ENCODE measurements around the gene HCCS. TPM values are rescaled to one million over a fixed set of nuclear protein-coding genes. Genes with fewer than 3 reads are reported as not detected.
A peak's percentile ranks its signal among the peaks of the same experiment; 100 is the strongest.

The HCCS gene
- total RNA-seq, 1 experiment from 2014 or later, result 28.2 TPM

DNA sequence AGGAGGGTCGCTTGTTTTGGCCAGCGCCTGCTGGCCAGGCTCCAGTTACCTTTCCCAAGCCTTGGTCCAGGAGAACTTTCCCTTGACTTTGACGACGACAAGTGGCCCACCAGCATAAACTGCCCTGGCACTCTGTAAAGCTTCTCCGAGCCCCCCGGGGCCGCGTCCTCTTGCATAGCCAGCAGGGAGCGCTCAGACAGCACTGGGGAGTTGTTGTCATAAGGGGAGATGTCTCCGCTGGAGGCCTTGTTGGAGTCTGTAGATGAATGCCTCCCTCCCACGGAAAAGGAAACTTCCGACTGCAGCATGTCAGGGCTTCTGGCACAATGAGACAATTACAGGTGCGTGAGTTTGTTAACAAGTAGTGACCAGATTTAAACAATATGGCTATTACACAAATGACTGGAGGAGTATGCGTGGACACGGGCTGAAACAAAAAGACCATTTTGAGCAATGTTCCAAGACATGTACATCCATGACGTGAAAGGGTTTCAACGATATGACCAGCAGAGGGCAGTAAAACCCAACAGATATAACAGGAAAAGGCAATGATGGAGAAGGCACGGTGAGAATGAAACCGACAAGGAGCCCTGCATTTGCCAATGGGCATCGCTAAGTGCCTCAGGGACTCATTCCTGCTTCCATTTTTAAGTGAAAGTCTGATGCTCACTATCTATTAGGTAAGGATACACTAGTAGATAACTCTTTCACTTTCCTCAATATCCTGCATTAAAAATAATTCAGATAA lies 33.0 kb downstream of the HCCS start:
- BruUV-seq (replicated peaks), result no TSS peak
- intact Hi-C loops (cut with micrococcal nuclease), result loop anchor here (2.0 to 10.0 kb wide), 3 partner anchors 389 to 628 kb away; no protein-coding TSS in a partner anchor

DNA sequence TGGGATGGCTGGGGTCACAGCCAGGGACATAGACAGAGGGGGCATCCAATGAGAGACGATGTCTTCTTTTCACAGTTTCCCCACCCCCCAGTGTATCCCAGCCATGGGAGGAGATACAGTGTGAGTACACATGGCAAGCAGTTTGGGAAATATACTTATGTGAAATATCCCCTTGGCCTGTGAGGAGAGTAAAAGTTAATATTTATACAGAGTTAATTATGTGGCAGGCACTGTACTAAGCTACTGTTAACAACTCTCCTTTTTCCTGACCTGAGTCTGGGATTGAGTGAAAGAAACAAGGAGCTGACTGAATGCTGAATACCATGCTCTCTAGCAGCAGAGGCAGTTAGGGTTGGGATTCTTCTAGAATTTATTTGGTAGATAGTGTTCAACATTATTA lies 35.3 kb downstream of the HCCS start:
- no peak overlapping the region for H3K4me2 ChIP-seq (ENCODE audit: low read length)
- ChIA-PET RAD21 (ENCODE audit: low non-redundant PET in 1 of 2, low total read pairs in 2 of 2, uncharacterized antibody in 2 of 2, unreplicated experiment in 2 of 2) (no interaction called here), CTCF (no interaction called here), POLR2A (no interaction called here)
- H3K36me3 ChIP-seq (ENCODE audit: control insufficient read depth in 1 of 2, insufficient read depth in 2 of 2, low read length in 2 of 2), result no peaks in the 10 kb centered on the region
- no peak overlapping the region for H3K9ac ChIP-seq (ENCODE audit: low read length)
- TF ChIP-seq RAD21 (IDR thresholded peaks at IDR 0.05; ENCODE audit: low read depth) (no peak), CEBPB (IDR thresholded peaks at IDR 0.05; ENCODE audit: low read depth) (no peak), SIN3A (IDR thresholded peaks at IDR 0.05; ENCODE audit: low read depth) (no peak), POLR2A (IDR thresholded peaks at IDR 0.05; ENCODE audit: borderline replicate concordance, extremely low read depth, insufficient read depth, insufficient read length) (no peak), ZFX (IDR thresholded peaks at IDR 0.05) (no peak), JUND (IDR thresholded peaks at IDR 0.05) (no peak)
- TF ChIP-seq, protein P1, sequence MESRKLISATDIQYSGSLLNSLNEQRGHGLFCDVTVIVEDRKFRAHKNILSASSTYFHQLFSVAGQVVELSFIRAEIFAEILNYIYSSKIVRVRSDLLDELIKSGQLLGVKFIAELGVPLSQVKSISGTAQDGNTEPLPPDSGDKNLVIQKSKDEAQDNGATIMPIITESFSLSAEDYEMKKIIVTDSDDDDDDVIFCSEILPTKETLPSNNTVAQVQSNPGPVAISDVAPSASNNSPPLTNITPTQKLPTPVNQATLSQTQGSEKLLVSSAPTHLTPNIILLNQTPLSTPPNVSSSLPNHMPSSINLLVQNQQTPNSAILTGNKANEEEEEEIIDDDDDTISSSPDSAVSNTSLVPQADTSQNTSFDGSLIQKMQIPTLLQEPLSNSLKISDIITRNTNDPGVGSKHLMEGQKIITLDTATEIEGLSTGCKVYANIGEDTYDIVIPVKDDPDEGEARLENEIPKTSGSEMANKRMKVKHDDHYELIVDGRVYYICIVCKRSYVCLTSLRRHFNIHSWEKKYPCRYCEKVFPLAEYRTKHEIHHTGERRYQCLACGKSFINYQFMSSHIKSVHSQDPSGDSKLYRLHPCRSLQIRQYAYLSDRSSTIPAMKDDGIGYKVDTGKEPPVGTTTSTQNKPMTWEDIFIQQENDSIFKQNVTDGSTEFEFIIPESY (IDR thresholded peaks at IDR 0.05; ENCODE audit: extremely low read depth, insufficient replicate concordance, low read length), result no peak
- no peaks in the 10 kb centered on the region for H3K4me1 ChIP-seq (ENCODE audit: control insufficient read depth in 1 of 2, insufficient read depth in 2 of 2, low read length in 2 of 2)
- no peaks in the 10 kb centered on the region for H3K27me3 ChIP-seq (ENCODE audit: insufficient read depth, low read length)
- no TSS peak for BruUV-seq (replicated peaks)
- no peak overlapping the region for H3K4me3 ChIP-seq (replicated peaks in 1 of 2; ENCODE audit: low read depth in 1 of 2, low read length in 2 of 2)
- no peaks in the 10 kb centered on the region for H4K20me1 ChIP-seq (ENCODE audit: insufficient read depth)
- no peaks in the 10 kb centered on the region for H3K9me3 ChIP-seq (ENCODE audit: control insufficient read depth in 1 of 2, insufficient read depth in 1 of 2, low read depth in 1 of 2, low read length in 2 of 2)
- no peak for DNase-seq (ENCODE audit: low read depth, low spot score)
- no peak overlapping the region for H3K27ac ChIP-seq (ENCODE audit: low read depth, low read length)
- no peak overlapping the region for H2AFZ ChIP-seq (ENCODE audit: low read depth, low read length, poor library complexity, severe bottlenecking)
- H3K9me2 ChIP-seq (ENCODE audit: insufficient read depth), result no peaks in the 10 kb centered on the region
- H3K79me2 ChIP-seq (ENCODE audit: insufficient read depth, low read length), result no peaks in the 10 kb centered on the region
- intact Hi-C loops (cut with micrococcal nuclease), result loop anchor here (10.0 kb wide), 1 partner anchor 578 kb away; no protein-coding TSS in a partner anchor
- no peak for ATAC-seq

More for the DNA sequence above, 33.0 kb downstream of the HCCS start:
- TF ChIP-seq EGR1 (IDR thresholded peaks at IDR 0.05; ENCODE audit: low read depth) (no peak), JUND (IDR thresholded peaks at IDR 0.05) (no peak), RAD21 (IDR thresholded peaks at IDR 0.05; ENCODE audit: low read depth) (peak; percentile 66), SP1 (IDR thresholded peaks at IDR 0.05; ENCODE audit: low read depth) (no peak)
- TF ChIP-seq, protein P2, sequence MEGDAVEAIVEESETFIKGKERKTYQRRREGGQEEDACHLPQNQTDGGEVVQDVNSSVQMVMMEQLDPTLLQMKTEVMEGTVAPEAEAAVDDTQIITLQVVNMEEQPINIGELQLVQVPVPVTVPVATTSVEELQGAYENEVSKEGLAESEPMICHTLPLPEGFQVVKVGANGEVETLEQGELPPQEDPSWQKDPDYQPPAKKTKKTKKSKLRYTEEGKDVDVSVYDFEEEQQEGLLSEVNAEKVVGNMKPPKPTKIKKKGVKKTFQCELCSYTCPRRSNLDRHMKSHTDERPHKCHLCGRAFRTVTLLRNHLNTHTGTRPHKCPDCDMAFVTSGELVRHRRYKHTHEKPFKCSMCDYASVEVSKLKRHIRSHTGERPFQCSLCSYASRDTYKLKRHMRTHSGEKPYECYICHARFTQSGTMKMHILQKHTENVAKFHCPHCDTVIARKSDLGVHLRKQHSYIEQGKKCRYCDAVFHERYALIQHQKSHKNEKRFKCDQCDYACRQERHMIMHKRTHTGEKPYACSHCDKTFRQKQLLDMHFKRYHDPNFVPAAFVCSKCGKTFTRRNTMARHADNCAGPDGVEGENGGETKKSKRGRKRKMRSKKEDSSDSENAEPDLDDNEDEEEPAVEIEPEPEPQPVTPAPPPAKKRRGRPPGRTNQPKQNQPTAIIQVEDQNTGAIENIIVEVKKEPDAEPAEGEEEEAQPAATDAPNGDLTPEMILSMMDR (IDR thresholded peaks at IDR 0.05 in 2 of 3, conservative IDR thresholded peaks at IDR 0.05 in 1 of 3; ENCODE audit: borderline replicate concordance in 1 of 3, insufficient read depth in 1 of 3, low read depth in 2 of 3, low read length in 2 of 3), result peak; percentile 38 to 57 (median 52)
- no peaks in the 10 kb centered on the region for H3K9me3 ChIP-seq (ENCODE audit: control insufficient read depth in 1 of 2, insufficient read depth in 1 of 2, low read depth in 1 of 2, low read length in 2 of 2)
- no peaks in the 10 kb centered on the region for H3K9me2 ChIP-seq (ENCODE audit: insufficient read depth)
- DNase-seq (ENCODE audit: low read depth, low spot score), result peak; percentile 63
- H4K20me1 ChIP-seq (ENCODE audit: insufficient read depth), result no peaks in the 10 kb centered on the region
- H3K27ac ChIP-seq (ENCODE audit: low read depth, low read length), result no peak overlapping the region
- CTCF ChIA-PET, result no interaction called here
- no peaks in the 10 kb centered on the region for H3K4me1 ChIP-seq (ENCODE audit: control insufficient read depth in 1 of 2, insufficient read depth in 2 of 2, low read length in 2 of 2)
- H3K36me3 ChIP-seq (ENCODE audit: control insufficient read depth in 1 of 2, insufficient read depth in 2 of 2, low read length in 2 of 2), result no peaks in the 10 kb centered on the region
- no peaks in the 10 kb centered on the region for H3K79me2 ChIP-seq (ENCODE audit: insufficient read depth, low read length)
- POLR2A ChIA-PET, result no interaction called here
- no peak overlapping the region for H2AFZ ChIP-seq (ENCODE audit: low read depth, low read length, poor library complexity, severe bottlenecking)
- no peak overlapping the region for H3K4me3 ChIP-seq (replicated peaks in 1 of 2; ENCODE audit: low read depth in 1 of 2, low read length in 2 of 2)
- no peaks in the 10 kb centered on the region for H3K27me3 ChIP-seq (ENCODE audit: insufficient read depth, low read length)
- RAD21 ChIA-PET (ENCODE audit: low non-redundant PET in 1 of 2, low total read pairs in 2 of 2, uncharacterized antibody in 2 of 2, unreplicated experiment in 2 of 2), result no interaction called here
- H3K4me2 ChIP-seq (ENCODE audit: low read length), result peak overlapping the region; percentile 32
- no peak overlapping the region for H3K9ac ChIP-seq (ENCODE audit: low read length)
- ATAC-seq, result peak; percentile 86
